GM19468 (cell line): ENCODE results near the gene GNAO1.

ENCODE experiments used
- ATAC-seq: cut with Tn5 transposase; IDR thresholded peaks from one replicate; pipeline ENCODE4 v1.9.1; 2021; ENCODE audit warnings: mild to moderate bottlenecking, moderate library complexity, moderate number of reproducible peaks; ENCODE audit not compliant: unreplicated experiment; ENCODE audit errors: extremely low read depth

Gene GNAO1

DNA sequence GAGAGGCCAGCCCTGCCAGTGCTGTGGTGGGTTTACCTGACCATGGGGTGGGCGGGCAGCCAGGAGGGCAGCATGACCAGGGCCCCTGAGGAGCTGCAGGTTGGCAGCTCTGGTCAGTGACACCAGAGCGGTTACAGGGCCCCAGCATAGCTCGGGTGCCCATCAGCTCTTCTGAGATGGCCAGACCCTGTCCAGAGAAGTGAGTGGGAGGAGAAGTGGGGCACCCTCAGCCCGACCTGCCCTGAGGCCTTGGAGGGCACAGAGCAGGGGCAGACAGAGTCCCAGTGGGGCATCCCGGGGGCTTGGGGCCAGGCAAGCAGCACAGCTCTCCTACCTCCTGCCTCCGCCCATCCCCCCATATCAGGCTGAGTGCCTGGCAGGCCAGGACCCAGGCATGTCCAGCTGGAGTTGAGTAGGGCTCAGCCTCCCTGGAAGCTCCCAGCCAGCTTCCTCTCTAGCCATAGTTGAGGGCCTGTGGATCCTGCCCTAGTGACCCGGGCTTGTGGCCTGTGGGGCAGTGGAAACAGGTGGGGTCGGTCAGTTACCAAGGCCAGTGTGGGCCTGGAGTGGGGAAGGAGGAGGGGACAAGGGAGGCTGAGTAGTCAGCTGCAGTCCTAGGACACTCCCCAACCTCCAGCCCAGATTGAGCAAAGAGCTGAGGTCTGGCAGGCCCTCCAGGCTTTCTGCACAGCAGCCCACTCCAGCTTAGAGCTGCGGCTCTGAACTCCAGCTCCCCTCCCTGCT, 150.5 kb downstream of the GNAO1 start:
- ATAC-seq: no peak

- ATAC-seq: no peak
These were observed 152.6 kb downstream of the GNAO1 start for GRCh38 chr16:56343661-56344517.

GRCh38 chr16:56344518-56345405, 153.5 kb downstream of the GNAO1 start:
- ATAC-seq: no peak

DNA sequence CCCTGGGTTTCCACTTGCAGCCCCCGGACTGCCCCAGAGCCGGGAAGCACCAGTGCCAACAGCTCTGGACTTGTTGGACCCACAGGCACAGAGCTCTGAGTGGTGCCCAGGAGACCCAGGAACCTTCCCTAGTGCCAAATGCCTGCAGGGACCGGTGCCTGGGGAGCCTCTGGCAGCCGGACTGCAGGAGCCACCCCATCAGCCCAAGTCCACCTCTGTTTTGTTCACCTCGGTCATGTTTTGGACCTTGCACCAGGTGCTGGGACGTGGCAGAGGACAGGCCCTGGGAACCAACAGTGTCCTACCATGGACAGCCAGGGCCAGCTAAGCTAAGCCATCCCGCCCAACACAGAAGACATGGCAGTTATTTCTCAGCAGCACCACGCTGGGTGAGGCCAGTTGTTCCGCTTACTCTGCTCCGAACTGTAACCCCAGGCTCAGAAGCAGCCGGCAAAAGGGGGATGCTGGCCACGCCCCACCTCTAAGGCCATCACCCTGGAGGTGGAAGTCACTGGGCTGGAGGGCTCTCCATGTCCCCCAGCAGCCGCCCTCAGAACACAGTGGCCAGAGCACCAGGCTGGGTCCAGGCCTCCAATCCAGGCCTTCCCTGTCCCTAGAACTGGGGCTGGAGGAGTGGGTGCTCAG, 154.2 kb downstream of the GNAO1 start:
- no peak for ATAC-seq

DNA sequence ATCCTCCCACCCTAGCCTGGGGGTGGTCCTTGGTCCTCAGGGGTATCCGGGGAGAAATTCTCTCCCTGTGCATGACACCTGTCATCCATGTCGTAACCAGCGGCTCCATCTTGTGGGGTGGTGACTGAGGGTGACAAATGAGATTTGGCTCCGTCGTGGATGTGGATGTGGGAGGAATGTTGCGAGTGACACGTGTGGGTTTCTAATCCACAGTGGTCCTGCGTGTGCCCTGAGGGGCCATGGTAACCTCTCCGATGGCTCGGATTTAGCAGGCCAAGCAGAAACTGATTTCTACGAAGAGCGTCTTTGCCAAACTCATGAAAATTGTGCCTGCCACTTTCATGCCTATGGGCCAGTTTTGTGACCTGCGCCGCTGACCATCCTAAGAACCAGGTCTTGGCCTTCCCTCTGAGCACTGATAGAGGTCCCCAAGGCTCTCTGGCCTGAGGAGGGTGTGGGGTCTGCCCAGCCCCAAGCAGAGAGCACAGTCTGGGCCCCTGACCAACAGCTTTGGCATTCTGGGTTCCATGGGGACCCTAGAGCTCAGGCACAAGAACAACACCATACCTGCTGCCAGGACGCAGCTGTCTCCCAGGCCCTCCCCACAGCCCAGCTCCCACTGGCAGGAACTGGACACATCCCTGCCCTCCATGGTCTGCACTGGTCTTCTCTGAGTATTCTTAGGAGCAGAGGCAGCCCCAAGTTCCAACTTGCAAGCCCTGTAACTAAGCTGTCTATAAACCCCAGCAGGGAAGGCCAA, 155.0 kb downstream of the GNAO1 start:
- ATAC-seq: no peak

GRCh38 chr16:56347166-56347565, 155.9 kb downstream of the GNAO1 start:
- ATAC-seq: no peak

- ATAC-seq: no peak
These were observed 156.4 kb downstream of the GNAO1 start for GRCh38 chr16:56347670-56348069.

DNA sequence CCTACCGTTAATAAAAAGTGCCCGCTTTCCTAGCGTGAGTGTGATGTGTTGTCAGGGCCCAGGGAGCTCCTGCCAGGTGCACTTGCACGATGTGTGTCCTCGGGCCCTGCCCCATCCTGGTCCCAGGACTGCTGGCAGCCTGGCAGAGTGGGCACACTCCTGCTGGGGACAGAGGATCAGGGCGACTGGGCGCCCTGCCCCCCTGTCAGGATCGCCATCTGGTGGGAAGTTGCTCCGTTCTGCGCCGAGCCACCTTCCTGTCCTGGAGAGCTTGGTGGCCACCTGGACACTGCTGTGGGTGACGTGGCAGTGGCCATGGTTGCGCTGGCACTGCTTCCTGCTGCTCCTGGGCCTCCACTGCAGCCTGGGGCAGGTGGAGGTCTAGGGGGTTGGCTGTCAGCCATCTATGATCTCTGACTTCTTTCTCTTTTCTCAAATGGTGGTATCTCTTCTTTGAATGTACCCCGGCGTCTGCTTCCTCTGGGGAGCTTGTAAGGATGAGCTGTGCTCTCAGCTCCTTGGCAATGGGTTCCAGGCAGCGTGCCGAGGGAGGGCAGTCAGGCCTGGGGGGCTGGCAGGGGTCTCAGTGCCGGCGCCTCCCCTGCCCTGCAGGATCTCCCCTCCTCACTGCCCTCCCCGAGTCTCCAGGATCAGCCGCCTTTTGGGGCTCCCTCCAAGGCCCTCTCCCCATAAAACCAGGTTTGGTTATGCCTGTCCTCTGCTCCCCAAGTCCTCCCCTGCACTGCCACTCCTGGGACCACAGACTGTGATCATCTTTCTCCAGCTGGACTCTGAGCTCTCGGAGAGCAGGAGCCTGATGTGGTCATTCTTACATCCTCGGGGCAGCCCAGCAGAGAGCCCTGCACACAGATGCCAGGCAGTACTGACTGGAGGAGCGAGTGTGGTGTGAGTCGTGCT, 157.1 kb downstream of the GNAO1 start:
- ATAC-seq: no peak

GRCh38 chr16:56349086-56349415, 157.8 kb downstream of the GNAO1 start:
- no peak for ATAC-seq

GRCh38 chr16:56349711-56350161, 158.4 kb downstream of the GNAO1 start:
- ATAC-seq: no peak

DNA sequence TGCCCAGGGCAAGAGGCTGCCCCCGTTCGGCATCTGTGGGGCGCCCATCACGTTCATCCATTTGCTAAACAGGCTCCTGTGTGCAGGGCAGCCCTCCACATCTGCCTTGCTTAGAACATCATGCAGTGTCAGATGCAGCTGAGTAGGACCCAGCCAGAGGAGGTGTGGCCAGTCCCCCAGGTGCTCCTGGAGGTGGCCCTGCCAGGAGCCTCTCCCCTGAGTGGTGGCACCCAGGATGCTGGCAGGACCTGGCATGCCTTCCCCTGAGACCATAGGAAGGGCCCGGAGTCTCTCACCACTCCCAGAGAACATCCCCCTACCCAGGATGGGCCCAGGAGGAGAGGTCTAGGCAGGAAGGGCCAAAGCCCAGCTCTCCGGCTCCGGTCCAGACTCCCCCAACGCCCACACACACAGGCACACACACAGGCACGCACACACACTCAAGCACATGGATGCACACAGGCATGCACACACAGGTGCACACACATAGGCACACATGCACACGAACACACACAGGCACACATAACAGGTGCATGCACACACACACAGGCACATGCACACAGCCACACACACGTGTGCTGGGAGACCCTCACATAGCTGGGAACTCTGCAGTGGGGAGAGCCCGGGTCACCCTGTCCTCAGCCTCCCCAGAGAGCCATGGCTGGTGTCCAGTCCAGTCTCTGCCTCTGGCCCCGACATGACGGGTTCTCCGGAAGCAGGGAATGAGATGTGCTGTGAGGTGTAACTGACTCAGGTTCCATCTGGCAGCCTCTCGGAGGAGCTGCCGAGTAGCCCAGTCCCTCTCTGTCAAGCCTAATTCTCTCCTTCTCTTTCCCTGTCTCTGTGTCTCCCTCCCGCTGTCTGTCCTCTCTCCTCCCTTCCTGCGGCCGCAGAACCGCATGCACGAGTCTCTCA, 159.5 kb downstream of the GNAO1 start:
- ATAC-seq: no peak

DNA sequence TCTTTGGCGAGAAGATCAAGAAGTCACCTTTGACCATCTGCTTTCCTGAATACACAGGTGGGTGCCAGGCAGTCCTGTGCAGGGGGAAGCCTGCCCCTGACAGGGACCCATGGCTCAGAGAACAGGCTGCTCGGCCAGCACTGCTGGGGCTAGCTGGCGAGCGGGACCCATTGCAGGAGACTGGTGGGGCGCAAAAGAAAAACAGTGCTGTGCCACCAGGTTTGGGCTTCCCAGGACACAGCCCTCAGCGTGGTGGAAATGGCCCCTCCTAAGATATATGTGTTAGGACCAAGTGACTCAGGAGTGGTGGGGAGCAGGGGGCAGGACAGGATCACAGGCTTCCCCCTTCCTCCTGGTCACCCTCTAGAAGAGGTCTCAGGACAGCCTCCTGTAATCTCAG, 160.2 kb downstream of the GNAO1 start:
- ATAC-seq: no peak

- no peak for ATAC-seq
These were observed 161.2 kb downstream of the GNAO1 start for GRCh38 chr16:56352351-56353053.

DNA sequence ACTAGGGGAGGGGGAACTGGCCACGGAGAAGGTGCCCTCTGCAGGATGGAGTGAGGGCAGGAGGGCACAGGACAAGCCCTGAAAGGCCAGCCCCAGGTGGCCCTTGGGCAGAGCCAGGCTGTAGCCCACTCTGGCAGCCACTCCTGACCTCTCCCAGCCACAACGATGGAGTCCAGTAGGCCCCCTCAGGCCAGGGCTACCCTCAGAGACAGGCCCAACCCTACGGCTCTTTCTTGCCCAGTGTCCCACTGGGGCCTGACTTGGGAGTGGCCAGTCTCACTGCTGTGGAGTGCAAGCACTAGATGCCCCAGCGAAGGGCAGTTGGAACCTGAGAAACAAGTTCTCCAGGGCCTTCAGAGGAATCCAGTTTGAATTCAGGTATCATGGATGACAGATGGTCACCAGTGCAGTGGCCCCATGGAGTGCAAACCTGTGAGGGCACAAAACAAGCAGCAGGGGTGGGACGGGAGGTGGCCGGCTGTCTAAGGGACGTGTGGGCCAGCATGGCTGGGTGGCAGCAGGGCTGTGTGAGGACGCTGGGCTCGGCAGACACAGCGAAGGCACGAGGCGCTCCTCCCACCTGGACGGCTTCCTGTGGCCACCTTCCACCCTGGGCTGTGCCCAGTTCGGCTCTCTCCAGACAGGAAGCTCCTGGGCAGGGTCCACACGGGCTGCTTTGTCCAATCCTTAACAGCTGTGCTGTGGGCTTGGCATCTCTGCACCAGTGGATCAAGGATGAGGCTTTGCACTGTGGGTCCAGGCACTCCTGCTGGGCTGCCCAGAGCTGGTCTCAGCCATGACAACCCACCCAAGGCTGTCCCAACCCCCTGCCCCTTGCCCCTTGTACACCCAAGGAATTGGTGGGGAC, 162.0 kb downstream of the GNAO1 start:
- ATAC-seq: no peak

GRCh38 chr16:56354016-56354415, 162.7 kb downstream of the GNAO1 start:
- no peak for ATAC-seq

DNA sequence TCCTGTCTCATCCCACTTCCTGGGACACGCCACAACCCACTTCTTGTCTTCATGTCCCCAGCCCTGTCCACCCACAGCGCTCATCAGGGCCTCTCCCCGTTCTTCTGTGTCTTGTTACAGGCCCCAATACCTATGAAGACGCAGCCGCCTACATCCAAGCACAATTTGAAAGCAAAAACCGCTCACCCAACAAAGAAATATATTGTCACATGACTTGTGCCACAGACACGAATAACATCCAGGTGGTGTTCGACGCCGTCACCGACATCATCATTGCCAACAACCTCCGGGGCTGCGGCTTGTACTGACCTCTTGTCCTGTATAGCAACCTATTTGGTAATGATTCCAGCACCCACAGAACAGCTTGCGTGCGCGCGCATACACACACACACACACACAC, 163.5 kb downstream of the GNAO1 start:
- no peak for ATAC-seq
